Measurements from ENCODE around the gene POLE3. TPM values are rescaled to one million over a fixed set of nuclear protein-coding genes. Genes with fewer than 3 reads are reported as not detected.
"Not testable (repeated sequence)": the region's sequence is repeated elsewhere in the genome, so short reads cannot be mapped to it uniquely, and the experiment has no call there.

POLE3 gene
- total RNA-seq, 1 experiment from 2014 or later = 131 TPM

- DNase-seq (ENCODE audit: low spot score) = peak; percentile 60
Observed at GRCh38 chr9:113376634-113377567, 33.6 kb downstream of the POLE3 start, which contains the start of gene HDHD3. Gene HDHD3 (minus strand): TSS chr9:113376986. CDS start chr9:113374354, 2,632 bp downstream.

GRCh38 chr9:113375057-113376023 lies 35.1 kb downstream of the POLE3 start:
- no peak for DNase-seq (ENCODE audit: low spot score)

DNA sequence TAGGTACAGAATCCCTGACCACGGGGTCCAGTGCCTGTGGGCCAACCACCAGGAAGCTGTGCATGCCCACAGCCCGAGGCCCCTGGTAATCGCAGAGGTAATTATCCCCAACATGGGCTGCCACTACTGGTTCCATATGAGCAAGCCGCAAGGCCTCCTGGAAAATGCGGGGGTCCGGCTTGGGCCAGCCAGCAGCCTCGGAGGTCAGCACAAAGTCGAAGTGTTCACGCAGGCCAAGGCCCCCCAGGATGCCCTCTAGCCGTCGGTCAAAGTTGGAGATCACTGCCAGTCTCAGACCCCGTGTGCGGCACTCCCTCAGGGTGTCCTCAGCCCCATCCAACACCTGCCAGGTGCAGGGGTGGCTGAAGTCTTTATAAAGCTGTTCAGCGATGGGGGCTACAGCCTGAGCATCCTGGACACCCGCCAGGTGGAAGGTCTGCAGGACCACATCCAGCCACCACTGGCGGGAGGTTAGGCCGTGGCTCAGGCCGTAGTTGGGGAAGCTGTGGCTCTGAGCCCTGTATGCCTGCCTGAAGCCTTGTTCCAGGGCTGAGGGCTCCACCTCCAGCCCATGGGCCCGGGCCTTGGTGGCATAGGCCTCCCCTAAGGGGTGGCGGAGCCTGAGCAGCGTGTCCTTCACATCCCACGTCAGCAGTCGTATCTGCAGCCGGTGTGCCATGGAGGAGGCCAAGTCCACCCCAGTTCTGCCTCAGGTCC lies 36.6 kb downstream of the POLE3 start:
- no peak for DNase-seq (ENCODE audit: low spot score)

DNA sequence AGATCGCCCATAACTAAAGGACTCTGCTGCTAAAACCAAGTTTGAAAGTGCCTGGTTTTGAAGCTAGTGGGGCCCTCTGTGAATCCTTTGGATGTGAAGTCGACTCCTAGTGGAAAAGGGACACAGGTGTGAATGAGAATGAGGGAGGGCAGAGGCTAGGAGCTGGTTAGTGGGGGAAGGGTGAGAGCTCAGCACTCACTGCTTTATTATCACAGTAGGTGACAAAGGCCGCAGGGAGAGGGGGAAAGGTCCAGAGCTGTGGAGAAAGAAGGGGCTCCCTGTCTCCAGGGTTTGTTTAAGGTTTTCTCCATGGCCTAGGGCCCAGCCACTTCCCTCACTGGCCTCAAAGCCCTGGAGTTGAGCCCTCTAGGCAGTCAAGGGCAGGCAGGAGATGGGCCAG lies 37.2 kb downstream of the POLE3 start:
- DNase-seq (ENCODE audit: low spot score) = no peak

DNA sequence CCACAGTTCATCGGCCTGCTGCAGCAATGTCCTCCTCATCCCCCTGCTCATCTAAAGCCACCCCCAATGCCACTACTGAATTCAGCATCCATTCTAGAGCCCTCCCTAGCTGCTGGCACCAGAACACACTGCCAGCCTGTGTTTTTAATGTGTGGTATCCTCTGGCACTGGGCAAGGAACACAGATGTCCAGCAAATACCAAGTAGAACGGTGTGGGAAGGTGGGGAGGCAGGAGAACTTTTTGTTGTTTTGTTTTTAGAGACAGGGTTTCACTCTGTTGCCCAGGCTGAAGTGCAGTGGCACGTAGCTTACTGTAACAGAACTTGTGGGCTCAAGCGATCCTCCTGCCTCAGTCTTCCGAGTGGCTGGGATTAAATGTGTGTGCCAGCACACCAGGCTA lies 38.4 kb downstream of the POLE3 start:
- DNase-seq (ENCODE audit: low spot score) = no peak

DNA sequence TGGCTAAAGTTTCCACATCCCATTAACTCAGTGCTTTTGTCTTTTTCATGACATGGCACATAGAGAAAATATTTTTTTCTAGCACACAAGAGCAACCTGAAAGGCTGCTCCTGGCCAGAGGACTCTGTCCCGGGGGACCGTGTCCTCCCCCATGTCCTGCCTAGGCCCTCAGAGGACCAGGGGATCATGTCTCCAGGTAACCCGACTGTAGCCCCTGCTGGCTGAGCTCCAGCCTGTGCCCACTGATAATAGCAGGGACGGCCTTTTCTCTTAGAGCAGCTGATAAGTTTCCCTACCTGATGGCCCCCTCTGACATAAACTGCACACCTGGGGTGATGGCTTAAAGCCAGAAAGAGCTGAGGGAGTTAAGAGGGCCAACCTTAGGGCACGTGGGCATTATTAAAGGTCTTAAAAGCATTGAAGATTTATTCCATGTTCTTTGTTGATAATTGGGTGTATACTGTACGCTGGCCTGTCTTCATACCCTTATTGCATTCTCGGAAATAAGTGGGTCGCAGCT lies 39.6 kb downstream of the POLE3 start:
- no peak for DNase-seq (ENCODE audit: low spot score)

DNA sequence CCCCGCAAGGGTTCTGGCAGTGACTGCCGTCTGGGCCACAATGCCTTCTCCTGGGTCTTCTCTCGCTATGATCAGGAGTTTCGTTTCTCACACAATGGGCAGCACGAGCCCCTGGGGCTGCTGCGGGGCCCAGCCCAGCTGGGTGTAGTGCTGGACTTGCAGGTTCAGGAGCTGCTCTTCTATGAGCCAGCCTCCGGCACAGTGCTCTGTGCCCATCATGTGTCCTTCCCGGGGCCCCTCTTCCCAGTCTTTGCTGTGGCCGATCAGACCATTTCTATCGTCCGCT lies 40.7 kb downstream of the POLE3 start:
- no peak for DNase-seq (ENCODE audit: low spot score)

GRCh38 chr9:113368982-113369854 lies 41.3 kb downstream of the POLE3 start:
- no peak for DNase-seq (ENCODE audit: low spot score)

GRCh38 chr9:113368348-113368981 lies 42.0 kb downstream of the POLE3 start:
- no peak for DNase-seq (ENCODE audit: low spot score)

- not testable (repeated sequence) for DNase-seq (ENCODE audit: low spot score)
Observed at GRCh38 chr9:113365652-113366051, 44.8 kb downstream of the POLE3 start.

DNA sequence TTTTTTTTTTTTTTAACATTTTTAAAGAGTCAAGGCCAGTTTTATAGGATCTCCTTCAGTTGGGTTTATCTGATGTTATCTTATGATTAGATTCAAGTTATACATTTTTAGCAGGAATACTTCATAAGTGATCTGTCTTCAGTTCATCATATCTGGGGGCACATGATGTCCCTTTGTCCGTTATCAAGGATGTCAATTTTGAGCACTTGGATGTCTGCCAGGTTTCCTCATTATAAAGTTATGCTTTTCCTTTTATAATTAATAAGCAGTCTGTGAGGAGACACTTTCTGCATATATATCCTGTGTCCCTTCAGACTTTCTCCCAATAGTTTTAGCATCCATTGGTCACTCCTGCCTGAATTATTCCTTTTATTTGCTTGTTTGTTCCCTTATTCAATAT lies 45.5 kb downstream of the POLE3 start:
- no peak for DNase-seq (ENCODE audit: low spot score)

- DNase-seq (ENCODE audit: low spot score) = no peak
Observed at GRCh38 chr9:113363336-113363735, 47.1 kb downstream of the POLE3 start.

GRCh38 chr9:113361304-113362018 lies 49.0 kb downstream of the POLE3 start:
- no peak for DNase-seq (ENCODE audit: low spot score)

DNA sequence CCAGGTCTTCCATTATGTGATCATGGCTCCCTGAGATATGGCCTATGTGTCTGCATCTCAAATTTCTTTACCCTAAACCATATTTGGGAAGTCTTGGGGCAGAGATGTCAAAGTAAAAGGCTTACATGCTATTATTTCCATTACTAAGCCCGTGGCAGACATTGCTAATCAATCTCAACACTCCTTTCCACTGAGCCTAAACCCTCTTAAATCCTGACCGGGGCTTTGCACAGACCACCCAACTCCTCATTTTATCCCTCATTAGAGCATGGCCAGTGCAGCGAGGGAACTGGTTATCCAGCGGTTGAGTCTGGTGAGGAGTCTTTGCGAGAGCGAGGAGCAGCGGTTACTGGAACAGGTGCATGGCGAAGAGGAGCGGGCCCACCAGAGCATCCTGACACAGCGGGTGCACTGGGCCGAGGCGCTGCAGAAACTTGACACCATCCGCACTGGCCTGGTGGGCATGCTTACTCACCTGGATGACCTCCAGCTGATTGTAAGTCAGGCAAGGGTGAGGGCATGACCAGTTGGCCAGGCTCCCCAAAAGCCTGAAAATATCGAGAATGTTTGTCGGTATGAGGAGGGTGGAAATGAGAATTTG lies 50.1 kb downstream of the POLE3 start:
- no peak for DNase-seq (ENCODE audit: low spot score)

- no peak for DNase-seq (ENCODE audit: low spot score)
Observed at GRCh38 chr9:113359385-113359784, 51.1 kb downstream of the POLE3 start.

Data from H4 (cell line).